H9 (cell line): ENCODE results near the gene NONO. TPM values are rescaled to one million over a fixed set of nuclear protein-coding genes. Genes with fewer than 3 reads are reported as not detected.
"Not testable (repeated sequence)": the region's sequence is repeated elsewhere in the genome, so short reads cannot be mapped to it uniquely, and the experiment has no call there.

Experiments used
- DNase-seq: peaks from one replicate; pipeline ENCODE4 v3.0.0-alpha.2; 2017
- H2AFZ ChIP-seq: one replicate; pipeline ENCODE4 v1.6.1; 2013; ENCODE audit warnings: mild to moderate bottlenecking, low read length, control low read depth, moderate library complexity
- H2AK5ac ChIP-seq: 2 replicates; pipeline ENCODE4 v1.6.1; 2013; ENCODE audit warnings: low read length, control low read depth, mixed read lengths; ENCODE audit not compliant: insufficient read length
- H2BK120ac ChIP-seq: one replicate; pipeline ENCODE4 v1.6.1; 2013; ENCODE audit warnings: low read depth, mild to moderate bottlenecking, low read length, control low read depth, inconsistent platforms; ENCODE audit not compliant: poor library complexity, severe bottlenecking
- H2BK12ac ChIP-seq: 2 replicates; pipeline ENCODE4 v1.6.1; 2013; ENCODE audit warnings: low read length, control low read depth, mixed read lengths, low read depth; ENCODE audit not compliant: insufficient read length
- H2BK15ac ChIP-seq: 2 replicates; pipeline ENCODE4 v1.6.1; 2013; ENCODE audit warnings: low read depth, low read length, control low read depth
- H2BK20ac ChIP-seq: one replicate; pipeline ENCODE4 v1.6.1; 2013; ENCODE audit warnings: low read depth, mild to moderate bottlenecking, low read length, control low read depth, inconsistent platforms; ENCODE audit not compliant: poor library complexity, severe bottlenecking
- H2BK5ac ChIP-seq: 2 replicates; pipeline ENCODE4 v1.6.1; 2013; ENCODE audit warnings: low read length, control low read depth, mixed read lengths; ENCODE audit not compliant: insufficient read length
- H3K14ac ChIP-seq: 2 replicates; pipeline ENCODE4 v1.6.1; 2013; ENCODE audit warnings: low read length, control low read depth; ENCODE audit not compliant: insufficient read depth
- H3K18ac ChIP-seq: 2 replicates; pipeline ENCODE4 v1.6.1; 2013; ENCODE audit warnings: low read depth, mild to moderate bottlenecking, mixed read lengths, low read length, control low read depth; ENCODE audit not compliant: insufficient read length
- H3K23ac ChIP-seq: 2 replicates; pipeline ENCODE4 v1.6.1; 2013; ENCODE audit warnings: low read length, control low read depth, mixed read lengths, low read depth; ENCODE audit not compliant: insufficient read length
- H3K23me2 ChIP-seq: 2 replicates; pipeline ENCODE4 v1.6.1; 2013; ENCODE audit warnings: low read depth, mild to moderate bottlenecking, mixed read lengths, low read length, control low read depth; ENCODE audit not compliant: insufficient read length, poor library complexity, severe bottlenecking
- H3K27ac ChIP-seq: 2 replicates; pipeline ENCODE4 v1.5.1; 2013; ENCODE audit warnings: low read length, control low read depth, mixed read lengths, low read depth; ENCODE audit not compliant: insufficient read length
- H3K27me3 ChIP-seq: 2 replicates; pipeline ENCODE4 v1.6.1; 2013; ENCODE audit warnings: low read length, control low read depth, inconsistent platforms; ENCODE audit not compliant: insufficient read depth
- H3K4ac ChIP-seq: 2 replicates; pipeline ENCODE4 v1.6.1; 2013; ENCODE audit warnings: low read depth, mild to moderate bottlenecking, control low read depth, inconsistent platforms, low read length, moderate library complexity
- H3K4me1 ChIP-seq: 2 replicates; pipeline ENCODE4 v1.6.1; 2013; ENCODE audit warnings: low read length, control low read depth, inconsistent platforms; ENCODE audit not compliant: insufficient read depth
- H3K4me2 ChIP-seq: 2 replicates; pipeline ENCODE4 v1.6.1; 2013; ENCODE audit warnings: low read length, control low read depth, mixed read lengths; ENCODE audit not compliant: insufficient read length, insufficient read depth
- H3K56ac ChIP-seq: 2 replicates; pipeline ENCODE4 v1.6.1; 2013; ENCODE audit warnings: low read depth, mild to moderate bottlenecking, mixed read lengths, low read length, control low read depth; ENCODE audit not compliant: insufficient read length
- H3K79me1 ChIP-seq: 2 replicates; pipeline ENCODE4 v1.6.1; 2013; ENCODE audit warnings: low read depth, mild to moderate bottlenecking, moderate library complexity, low read length, control low read depth, inconsistent platforms; ENCODE audit not compliant: insufficient read depth, poor library complexity, severe bottlenecking
- H3K79me2 ChIP-seq: 2 replicates; pipeline ENCODE4 v1.6.1; 2013; ENCODE audit warnings: low read length, control low read depth, inconsistent platforms; ENCODE audit not compliant: insufficient read depth
- H3K9ac ChIP-seq: 2 replicates; pipeline ENCODE4 v1.6.1; 2013; ENCODE audit warnings: low read length, control low read depth, mixed read lengths; ENCODE audit not compliant: insufficient read length; ENCODE audit errors: extremely low read depth
- H3K9me3 ChIP-seq: one replicate; pipeline ENCODE4 v1.6.1; 2013; ENCODE audit warnings: low read depth, low read length, inconsistent platforms; ENCODE audit not compliant: control insufficient read depth
- H3T11ph ChIP-seq: one replicate; pipeline ENCODE4 v1.6.1; 2013; ENCODE audit warnings: mild to moderate bottlenecking, low read length, control low read depth, inconsistent platforms
- H4K20me1 ChIP-seq: one replicate; pipeline ENCODE4 v1.6.1; 2013; ENCODE audit not compliant: control insufficient read depth, insufficient read length, insufficient read depth
- H4K5ac ChIP-seq: 2 replicates; pipeline ENCODE4 v1.6.1; 2013; ENCODE audit warnings: low read depth, mild to moderate bottlenecking, mixed read lengths, low read length, control low read depth; ENCODE audit not compliant: insufficient read length
- H4K8ac ChIP-seq: replicated peaks from 2 replicates; pipeline ENCODE4 v1.6.1; 2013; ENCODE audit warnings: low read length, control low read depth, mixed read lengths, low read depth; ENCODE audit not compliant: insufficient read length
- H4K91ac ChIP-seq: 2 replicates; pipeline ENCODE4 v1.6.1; 2013; ENCODE audit warnings: low read depth, mild to moderate bottlenecking, moderate library complexity, mixed read lengths, low read length, control low read depth; ENCODE audit not compliant: insufficient read length
- H3K27ac Mint-ChIP-seq, 3 experiments: 2 replicates in 2 of 3; 3 replicates in 1 of 3; pipeline ENCODE4 v1.8.0; 2020 to 2021; ENCODE audit warnings: mixed read lengths in 3 of 3, mild to moderate bottlenecking in 1 of 3, moderate library complexity in 1 of 3
- H3K27me3 Mint-ChIP-seq: 2 replicates; pipeline ENCODE4 v1.8.0; 2021; ENCODE audit warnings: low read depth, mild to moderate bottlenecking, moderate library complexity, mixed read lengths
- H3K36me3 Mint-ChIP-seq, 3 experiments: 2 replicates in 2 of 3; 3 replicates in 1 of 3; pipeline ENCODE4 v1.8.0; 2020 to 2021; ENCODE audit warnings: low read depth in 3 of 3, mixed read lengths in 3 of 3; ENCODE audit not compliant: insufficient read depth in 1 of 3
- H3K4me1 Mint-ChIP-seq, 2 experiments: 2 replicates each; pipeline ENCODE4 v1.8.0; 2020; ENCODE audit warnings: mixed read lengths in 2 of 2
- H3K4me3 Mint-ChIP-seq, 2 experiments: 2 replicates in 1 of 2; 3 replicates in 1 of 2; pipeline ENCODE4 v1.8.0; 2020 to 2021; ENCODE audit warnings: mild to moderate bottlenecking in 2 of 2, mixed read lengths in 2 of 2, moderate library complexity in 1 of 2
- H3K9me3 Mint-ChIP-seq, 2 experiments: 2 replicates in 1 of 2; 3 replicates in 1 of 2; pipeline ENCODE4 v1.8.0; 2020; ENCODE audit warnings: mild to moderate bottlenecking in 2 of 2, mixed read lengths in 2 of 2, moderate library complexity in 1 of 2
- WGBS: extraction: QIAGEN DNeasy Blood & Tissue Kit; methylation state at CpG from one replicate; pipeline ENCODE4 v1.1.7; 2013; ENCODE audit warnings: missing lambda C conversion rate, low lambda C conversion rate, mixed read lengths; ENCODE audit not compliant: insufficient read length; ENCODE audit errors: extremely low coverage; 5-methylcytosine and 5-hydroxymethylcytosine counted together
- total RNA-seq: library from RNA; stranded (reverse); gene quantifications from 2 replicates; pipeline ENCODE4 v1.2.1, GENCODE V29; 2021
- TF ChIP-seq, protein P1 (sequence below): fragments of 200-600 bp; sonication (generic); conservative IDR thresholded peaks from 3 replicates; pipeline ENCODE4 v1.8.0; 2021; ENCODE audit warnings: antibody characterized with exemption, mild to moderate bottlenecking

Gene NONO
- total RNA-seq, 1 experiment from 2014 or later = 703 TPM

DNA sequence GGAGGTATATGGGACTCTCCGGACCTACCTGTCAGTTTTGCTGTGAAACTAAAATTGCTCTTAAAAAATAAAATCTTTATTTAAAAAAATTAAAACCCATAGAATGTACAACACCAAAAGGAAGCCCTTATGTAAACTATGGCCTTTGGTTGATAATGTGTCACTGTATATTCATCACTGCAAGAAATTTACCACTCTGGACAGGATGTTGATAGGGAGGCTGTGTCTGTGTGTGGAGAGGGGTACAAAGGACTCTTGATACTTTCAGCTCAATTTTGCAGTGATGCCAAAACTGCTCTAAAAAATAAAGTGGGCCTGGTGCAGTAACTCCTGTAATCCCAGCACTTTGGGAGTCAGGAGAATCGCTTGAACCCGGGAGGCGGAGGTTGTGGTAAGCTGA lies 26.6 kb upstream of the NONO start:
- no peak overlapping the region for H3K18ac ChIP-seq
- peaks cover 10 to 20% of the 10 kb centered on the region in 2 experiments for H3K4me1 Mint-ChIP-seq
- no peak overlapping the region for H2BK5ac ChIP-seq
- H3T11ph ChIP-seq = no peak overlapping the region
- no peak overlapping the region for H4K91ac ChIP-seq
- no peak for DNase-seq
- no peak overlapping the region for H3K4ac ChIP-seq
- peaks cover 45 to 61% of the 10 kb centered on the region in 2 experiments for H3K9me3 Mint-ChIP-seq
- H3K36me3 Mint-ChIP-seq = peaks cover 0 to 9% (median 0%) of the 10 kb centered on the region in 3 experiments; a peak in 2 of 7 replicates
- no peaks in the 10 kb centered on the region for H3K27me3 Mint-ChIP-seq
- no CpG with 5 or more reads among the region's 4 CpGs for WGBS
- H2BK120ac ChIP-seq = no peak overlapping the region
- no peaks in the 10 kb centered on the region for H3K79me1 ChIP-seq
- TF ChIP-seq, protein P1, sequence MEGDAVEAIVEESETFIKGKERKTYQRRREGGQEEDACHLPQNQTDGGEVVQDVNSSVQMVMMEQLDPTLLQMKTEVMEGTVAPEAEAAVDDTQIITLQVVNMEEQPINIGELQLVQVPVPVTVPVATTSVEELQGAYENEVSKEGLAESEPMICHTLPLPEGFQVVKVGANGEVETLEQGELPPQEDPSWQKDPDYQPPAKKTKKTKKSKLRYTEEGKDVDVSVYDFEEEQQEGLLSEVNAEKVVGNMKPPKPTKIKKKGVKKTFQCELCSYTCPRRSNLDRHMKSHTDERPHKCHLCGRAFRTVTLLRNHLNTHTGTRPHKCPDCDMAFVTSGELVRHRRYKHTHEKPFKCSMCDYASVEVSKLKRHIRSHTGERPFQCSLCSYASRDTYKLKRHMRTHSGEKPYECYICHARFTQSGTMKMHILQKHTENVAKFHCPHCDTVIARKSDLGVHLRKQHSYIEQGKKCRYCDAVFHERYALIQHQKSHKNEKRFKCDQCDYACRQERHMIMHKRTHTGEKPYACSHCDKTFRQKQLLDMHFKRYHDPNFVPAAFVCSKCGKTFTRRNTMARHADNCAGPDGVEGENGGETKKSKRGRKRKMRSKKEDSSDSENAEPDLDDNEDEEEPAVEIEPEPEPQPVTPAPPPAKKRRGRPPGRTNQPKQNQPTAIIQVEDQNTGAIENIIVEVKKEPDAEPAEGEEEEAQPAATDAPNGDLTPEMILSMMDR = no peak
- H3K23ac ChIP-seq = no peak overlapping the region
- H3K4me1 ChIP-seq = no peaks in the 10 kb centered on the region
- no peaks in the 10 kb centered on the region for H3K9me3 ChIP-seq
- H4K8ac ChIP-seq = no peak overlapping the region
- H3K4me3 Mint-ChIP-seq = no peak overlapping the region
- no peak overlapping the region for H3K27ac ChIP-seq
- H2AFZ ChIP-seq = no peak overlapping the region
- H4K5ac ChIP-seq = no peak overlapping the region
- H3K27ac Mint-ChIP-seq = no peak overlapping the region
- no peak overlapping the region for H2BK20ac ChIP-seq
- no peak overlapping the region for H2BK12ac ChIP-seq
- H2BK15ac ChIP-seq = no peak overlapping the region
- H2AK5ac ChIP-seq = no peak overlapping the region
- no peak overlapping the region for H3K4me2 ChIP-seq
- no peaks in the 10 kb centered on the region for H3K27me3 ChIP-seq
- no peak overlapping the region for H3K14ac ChIP-seq
- peaks cover 10% of the 10 kb centered on the region for H3K23me2 ChIP-seq
- no peak overlapping the region for H3K56ac ChIP-seq
- H3K9ac ChIP-seq = no peak overlapping the region
- H3K79me2 ChIP-seq = peaks cover 2% of the 10 kb centered on the region; the same call in 1 of the 2 replicates
- no peaks in the 10 kb centered on the region for H4K20me1 ChIP-seq

DNA sequence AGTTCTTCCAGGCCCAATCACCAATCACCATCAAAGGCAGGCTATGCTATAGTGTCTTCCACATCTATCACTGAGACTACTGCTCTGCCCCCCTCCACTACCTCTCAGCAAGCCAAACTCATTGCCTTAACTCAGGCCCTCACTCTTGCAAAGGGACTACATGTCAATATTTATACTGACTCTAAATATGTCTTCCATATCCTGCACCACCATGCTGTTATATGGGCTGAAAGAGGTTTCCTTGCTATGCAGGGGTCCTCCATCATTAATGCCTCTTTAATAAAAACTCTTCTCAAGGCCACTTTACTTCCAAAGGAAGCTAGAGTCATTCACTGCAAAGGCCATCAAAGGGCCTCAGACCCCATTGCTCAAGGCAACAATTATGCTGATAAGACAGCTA lies 14.8 kb upstream of the NONO start:
- H4K91ac ChIP-seq, H2BK20ac ChIP-seq, H2BK12ac ChIP-seq, H3K4me3 Mint-ChIP-seq, H3T11ph ChIP-seq, H3K23me2 ChIP-seq, H4K8ac ChIP-seq, H3K4me1 ChIP-seq, H3K79me1 ChIP-seq, H3K56ac ChIP-seq, H3K9ac ChIP-seq, H3K23ac ChIP-seq, H4K5ac ChIP-seq, H2AFZ ChIP-seq, H3K9me3 ChIP-seq, H2AK5ac ChIP-seq, H3K18ac ChIP-seq, H2BK5ac ChIP-seq, H3K79me2 ChIP-seq, H3K14ac ChIP-seq, H3K4ac ChIP-seq, H2BK15ac ChIP-seq, H3K27me3 Mint-ChIP-seq, H3K27me3 ChIP-seq, H3K27ac Mint-ChIP-seq, H2BK120ac ChIP-seq, DNase-seq, H3K4me1 Mint-ChIP-seq, H3K4me2 ChIP-seq, H4K20me1 ChIP-seq, H3K27ac ChIP-seq: not testable (repeated sequence)
- H3K36me3 Mint-ChIP-seq = peaks cover 27 to 28% (median 27%) of the 10 kb centered on the region in 3 experiments
- H3K9me3 Mint-ChIP-seq = peaks cover 47 to 51% of the 10 kb centered on the region in 2 experiments
